NCI-H524 (cell line): ENCODE results near the gene ASF1A.
A peak's percentile ranks its signal among the peaks of the same experiment; 100 is the strongest.
"Not testable (repeated sequence)": the region's sequence is repeated elsewhere in the genome, so short reads cannot be mapped to it uniquely, and the experiment has no call there.

Experiments used
- DNase-seq, 2 experiments: peaks; one replicate each; lab custom pipeline; 2025; lab: John Stamatoyannopoulos, UW

Gene ASF1A

GRCh38 chr6:118893807-118894424 is at the start of gene ASF1A:
Gene ASF1A (plus strand): TSS chr6:118894152. CDS start chr6:118894414, 262 bp downstream.
- DNase-seq, result peak; percentile 97 to 98

DNA sequence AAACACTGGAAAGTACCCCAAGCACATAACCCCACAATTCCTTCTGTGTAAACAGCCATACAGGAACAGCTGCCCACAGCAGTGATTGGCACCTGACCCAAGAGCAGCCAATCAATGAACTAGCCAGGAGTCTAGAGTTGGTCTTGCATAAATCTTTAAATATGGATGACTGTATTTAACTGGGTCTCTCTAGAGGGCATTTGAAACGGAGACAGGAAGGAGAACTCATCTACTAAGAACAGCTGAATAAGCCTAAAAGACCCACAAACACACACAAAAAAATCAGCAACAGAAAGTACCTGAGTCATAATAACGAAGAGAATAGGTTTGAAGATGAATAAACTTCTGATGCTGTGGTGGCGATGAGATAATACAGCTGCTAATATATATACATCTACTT is 49.0 kb upstream of the ASF1A start:
- DNase-seq, result no peak

DNA sequence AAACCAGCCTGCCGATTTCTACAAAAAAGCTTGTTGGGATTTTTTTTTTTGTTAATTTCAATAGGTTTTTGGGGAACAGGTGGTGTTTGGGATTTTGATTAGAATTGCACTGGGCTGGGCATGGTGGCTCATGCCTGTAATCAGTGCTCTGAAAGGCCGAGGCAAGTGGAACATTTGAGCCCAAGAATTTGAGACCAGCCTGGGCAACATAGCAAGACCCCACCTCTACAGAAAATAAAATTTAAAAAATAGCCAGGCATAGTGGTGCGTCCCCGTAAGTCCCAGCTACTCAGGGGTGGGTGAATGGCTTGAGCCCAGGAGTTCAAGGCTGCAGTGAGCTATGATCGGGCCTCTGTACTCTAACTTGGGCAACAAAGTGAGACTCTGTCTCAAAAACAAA is 40.5 kb upstream of the ASF1A start:
- DNase-seq, result no peak

- no peak for DNase-seq
These were observed 37.7 kb upstream of the ASF1A start for GRCh38 chr6:118856301-118856700.

GRCh38 chr6:118859517-118860064 is 34.4 kb upstream of the ASF1A start:
- DNase-seq, result no peak

GRCh38 chr6:118860363-118860762 is 33.6 kb upstream of the ASF1A start:
- DNase-seq, result no peak

GRCh38 chr6:118860880-118861279 is 33.1 kb upstream of the ASF1A start:
- no peak for DNase-seq

- DNase-seq, result no peak
These were observed 31.5 kb upstream of the ASF1A start for GRCh38 chr6:118862443-118862842.

DNA sequence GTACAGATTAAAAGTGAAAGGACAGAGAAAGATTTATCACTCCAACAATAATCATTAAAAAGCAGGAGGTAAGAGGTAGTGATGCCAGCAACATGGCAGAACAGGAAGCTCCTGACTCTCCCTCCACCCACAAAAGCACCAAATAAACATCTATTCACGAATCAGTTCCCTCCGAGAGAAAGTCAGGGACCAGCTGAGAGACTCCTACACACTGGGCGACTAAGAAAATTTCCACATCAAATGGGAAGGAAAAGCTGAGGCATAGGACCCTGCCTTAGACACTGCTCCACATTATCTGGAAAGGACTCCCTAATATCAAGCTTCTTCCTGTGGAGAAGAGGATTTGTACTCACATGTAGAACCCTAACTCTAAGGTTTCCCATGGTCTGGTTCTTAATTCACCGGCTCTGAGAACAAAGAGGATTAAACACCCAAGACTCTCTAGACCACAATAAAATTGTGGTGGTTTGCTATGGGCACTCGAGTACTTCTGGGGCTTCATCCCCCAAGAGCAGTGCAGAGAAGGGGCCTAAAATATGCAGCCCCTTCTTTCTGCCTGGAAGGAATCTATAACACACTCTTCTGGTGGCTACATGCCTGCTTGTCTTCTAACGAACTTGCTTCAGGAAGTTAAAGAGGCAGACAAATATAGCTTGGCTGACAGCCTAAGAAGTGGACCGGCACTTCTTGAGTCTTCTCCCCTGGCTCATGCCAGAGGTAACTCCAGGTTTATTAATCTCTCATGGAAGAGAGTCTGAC is 29.4 kb upstream of the ASF1A start:
- DNase-seq, result no peak

- DNase-seq, result no peak
These were observed 28.9 kb upstream of the ASF1A start for GRCh38 chr6:118865100-118865391.

DNA sequence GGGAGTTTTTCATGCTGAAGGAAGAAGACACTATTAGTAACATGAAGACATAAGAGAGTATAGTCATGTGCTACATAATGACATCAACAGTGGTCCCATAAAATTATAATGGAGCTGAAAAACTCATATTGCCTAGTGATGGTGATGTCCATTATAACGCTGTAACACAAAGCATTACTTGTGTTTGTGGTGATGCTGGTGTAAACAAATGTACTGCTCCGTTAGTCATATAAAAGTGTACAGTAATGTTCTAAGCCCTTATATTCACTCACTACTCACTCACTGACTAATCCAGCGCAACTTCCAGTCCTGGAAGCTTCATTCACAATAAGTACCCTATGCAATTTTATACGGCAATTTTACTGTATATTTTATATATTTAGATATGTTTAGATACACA is 26.8 kb upstream of the ASF1A start:
- DNase-seq, result no peak

DNA sequence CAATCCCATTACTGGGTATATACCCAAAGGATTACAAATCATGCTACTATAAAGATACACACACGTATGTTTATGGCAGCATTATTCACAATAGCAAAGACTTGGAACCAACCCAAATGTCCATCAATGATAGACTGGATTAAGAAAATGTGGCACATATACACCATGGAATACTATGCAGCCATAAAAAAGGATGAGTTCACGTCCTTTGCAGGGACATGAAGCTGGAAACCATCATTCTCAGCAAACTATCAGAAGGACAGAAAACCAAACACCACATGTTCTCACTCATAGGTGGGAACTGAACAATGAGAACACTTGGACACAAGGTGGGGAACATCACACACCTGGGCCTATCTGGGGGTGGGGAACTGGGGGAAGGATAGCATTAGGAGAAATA is 25.1 kb upstream of the ASF1A start:
- not testable (repeated sequence) for DNase-seq

DNA sequence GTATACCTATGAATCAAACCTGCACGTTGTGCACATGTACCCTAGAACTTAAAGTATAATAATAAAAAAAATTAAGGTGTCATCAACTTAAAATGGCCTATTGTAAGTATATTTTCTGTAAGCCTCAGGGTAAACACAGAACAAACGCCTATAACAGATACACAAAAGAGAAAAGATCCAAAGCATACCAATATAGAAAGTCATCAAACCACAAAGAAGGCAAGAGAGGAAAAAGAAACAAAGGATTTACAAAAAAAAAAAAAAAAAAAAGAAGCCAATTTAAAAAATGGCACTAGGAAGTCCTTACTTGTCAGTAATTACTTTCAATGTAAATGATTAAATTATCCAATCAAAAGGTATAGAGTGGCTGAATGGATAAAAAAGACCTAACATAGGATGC is 24.6 kb upstream of the ASF1A start:
- no peak for DNase-seq

DNA sequence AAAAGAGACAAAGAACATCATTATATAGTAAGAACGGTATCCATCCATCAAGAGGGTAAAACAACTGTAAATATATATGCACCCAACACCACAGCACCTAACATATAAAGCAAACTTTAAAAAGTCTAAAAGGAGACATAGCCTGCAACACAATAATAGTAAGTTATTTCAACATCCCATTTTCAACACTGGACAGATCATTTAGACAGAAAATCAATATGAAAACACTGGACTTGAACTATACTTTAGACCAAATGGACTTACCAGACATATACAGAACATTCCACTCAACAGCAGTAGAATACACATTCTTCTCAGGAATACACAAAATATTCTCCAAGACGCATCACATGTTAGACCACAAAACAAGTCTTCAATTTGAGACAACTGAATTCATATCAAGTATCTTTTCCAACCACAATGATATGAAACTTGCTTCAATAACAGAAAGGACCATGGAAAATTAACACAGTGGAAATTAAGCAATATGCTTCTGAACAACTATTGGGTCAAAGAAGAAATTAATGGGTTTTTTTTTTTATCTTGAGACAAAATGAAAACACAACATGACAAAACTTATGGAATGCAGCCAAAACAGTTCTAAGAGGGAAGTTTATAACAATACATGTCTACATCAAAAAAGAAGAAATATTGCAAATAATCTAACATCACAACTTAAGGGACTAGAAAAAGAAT is 23.9 kb upstream of the ASF1A start:
- no peak for DNase-seq

DNA sequence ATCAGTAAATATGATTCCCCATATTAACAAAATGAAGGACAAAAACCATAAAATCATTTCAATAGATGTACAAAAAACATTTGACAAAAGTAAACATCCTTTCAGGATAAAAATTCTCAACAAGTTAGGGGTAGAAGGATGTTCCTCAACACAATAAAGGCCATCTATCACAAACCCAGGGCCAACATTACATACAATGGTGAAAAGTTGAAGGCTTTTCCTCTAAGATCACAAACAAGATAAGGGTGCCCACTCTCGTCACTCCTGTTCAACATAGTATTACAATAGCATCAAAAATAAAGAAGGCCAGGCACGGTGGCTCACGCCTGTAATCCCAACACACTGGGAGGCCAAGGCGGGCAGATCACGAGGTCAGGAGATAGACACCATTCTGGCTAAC is 22.6 kb upstream of the ASF1A start:
- no peak for DNase-seq

DNA sequence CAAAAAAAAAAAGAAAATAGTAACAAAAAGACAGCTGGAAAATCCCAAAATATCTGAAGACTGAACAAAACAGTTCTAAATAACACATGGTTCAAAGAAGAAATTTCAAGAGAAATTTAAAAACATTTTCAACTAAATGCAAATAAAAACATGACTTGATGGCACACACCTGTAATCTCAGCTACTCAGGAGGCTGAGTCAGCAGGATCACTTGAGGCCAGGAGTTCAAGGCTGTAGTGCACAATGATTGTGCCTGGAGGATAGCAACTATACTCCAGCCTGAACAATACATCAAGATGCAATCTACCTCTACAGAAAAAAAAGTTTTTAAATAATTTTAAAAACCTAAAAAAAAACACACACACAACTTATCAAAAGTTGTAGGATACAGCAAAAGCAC is 21.6 kb upstream of the ASF1A start:
- DNase-seq, result no peak

DNA sequence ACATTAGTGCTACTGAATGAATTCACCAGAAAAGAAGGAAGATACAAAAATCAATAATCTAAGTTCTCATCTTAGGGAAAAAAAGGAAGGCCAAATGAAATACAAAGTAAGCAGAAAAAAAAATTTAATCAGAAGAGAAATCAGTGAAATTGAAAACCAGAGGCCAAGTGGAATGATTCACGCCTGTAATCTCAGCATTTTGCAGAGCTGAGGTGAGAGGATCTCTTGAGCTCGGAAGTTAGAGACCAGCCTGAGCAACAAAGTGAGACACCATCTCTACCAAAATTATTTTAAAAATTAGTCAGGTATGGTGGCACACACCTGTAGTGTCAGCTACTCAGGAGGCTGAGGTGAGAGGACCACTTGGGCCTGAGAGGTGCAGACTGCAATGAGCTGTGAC is 21.2 kb upstream of the ASF1A start:
- no peak for DNase-seq

DNA sequence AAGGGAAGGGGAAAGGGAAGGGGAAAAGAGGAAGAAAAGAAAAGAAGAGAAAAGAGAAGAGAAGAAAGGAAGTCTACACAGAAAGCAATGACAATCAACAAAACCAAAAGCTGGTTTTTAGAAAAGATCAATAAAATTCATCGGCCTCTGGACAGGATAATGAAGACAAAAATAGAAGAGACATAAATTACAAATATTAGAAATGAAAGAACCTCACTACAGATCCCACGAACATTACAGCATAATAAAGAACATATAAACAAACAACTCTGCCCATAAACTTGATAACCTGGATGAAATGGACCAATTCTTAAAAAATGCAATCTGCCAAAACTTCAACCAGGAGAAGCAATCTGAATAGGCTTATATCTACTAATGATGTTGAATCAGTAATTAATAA is 20.7 kb upstream of the ASF1A start:
- DNase-seq, result no peak

DNA sequence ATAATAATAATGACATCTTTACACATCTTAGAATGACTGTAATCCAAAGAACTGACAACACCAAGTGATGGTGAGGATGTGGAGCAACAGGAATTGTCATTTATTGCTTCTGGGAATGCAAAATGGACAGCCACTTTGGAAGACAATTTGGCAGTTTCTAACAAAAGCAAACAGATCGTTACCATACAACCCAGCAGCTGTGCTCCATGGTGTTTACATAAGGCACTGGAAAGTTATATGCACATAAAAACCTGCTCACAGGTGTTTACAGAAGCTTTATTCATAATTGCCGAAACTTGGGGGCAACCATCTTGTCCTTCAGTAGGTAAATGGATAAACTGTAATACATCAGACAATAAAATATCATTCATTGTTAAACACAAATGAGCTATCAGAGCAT is 18.3 kb upstream of the ASF1A start:
- DNase-seq, result no peak

DNA sequence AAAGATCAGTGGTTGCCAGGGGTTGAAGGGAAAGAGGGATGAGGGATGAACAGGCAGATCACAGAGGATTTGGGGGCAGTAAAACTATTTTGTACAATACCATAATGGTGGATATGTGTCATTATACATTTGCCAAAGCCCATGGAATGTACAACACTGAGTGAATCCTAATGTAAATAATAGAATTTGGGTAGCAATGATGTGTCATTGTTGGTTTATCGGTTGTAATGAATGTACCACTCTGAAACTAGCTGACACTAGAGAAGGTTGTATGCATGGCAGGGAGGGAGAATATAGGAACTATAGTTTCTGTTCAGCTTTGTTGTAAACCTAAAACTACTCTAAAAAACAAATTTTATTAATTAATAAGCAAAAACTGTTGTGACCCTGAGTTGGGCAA is 17.8 kb upstream of the ASF1A start:
- DNase-seq, result no peak

- no peak for DNase-seq
These were observed 17.1 kb upstream of the ASF1A start for GRCh38 chr6:118876814-118877213.

- DNase-seq, result no peak
These were observed 16.1 kb upstream of the ASF1A start for GRCh38 chr6:118877806-118878205.
